ENCODE data around the gene CEP164. TPM values are rescaled to one million over a fixed set of nuclear protein-coding genes. Genes with fewer than 3 reads are reported as not detected.

CEP164 gene
- total RNA-seq (1 to 10 TPM; 3.4 to 8.1 (median 6.8) TPM), polyA plus RNA-seq (10 to 100 TPM in 1 of 3 donors, 1 to 10 TPM in 2; 2.0 to 12.4 (median 4.2) TPM)
- long read RNA-seq, donor 1, partial matches to known transcripts, result 1 of 3 reads
- long read RNA-seq, donor 1, other reads (novel, unspliced or antisense), result 2 of 3 reads
- long read RNA-seq, donor 2, partial matches to known transcripts, result 1 of 9 reads
- long read RNA-seq, donor 2, other reads (novel, unspliced or antisense), result 6 of 9 reads

DNA sequence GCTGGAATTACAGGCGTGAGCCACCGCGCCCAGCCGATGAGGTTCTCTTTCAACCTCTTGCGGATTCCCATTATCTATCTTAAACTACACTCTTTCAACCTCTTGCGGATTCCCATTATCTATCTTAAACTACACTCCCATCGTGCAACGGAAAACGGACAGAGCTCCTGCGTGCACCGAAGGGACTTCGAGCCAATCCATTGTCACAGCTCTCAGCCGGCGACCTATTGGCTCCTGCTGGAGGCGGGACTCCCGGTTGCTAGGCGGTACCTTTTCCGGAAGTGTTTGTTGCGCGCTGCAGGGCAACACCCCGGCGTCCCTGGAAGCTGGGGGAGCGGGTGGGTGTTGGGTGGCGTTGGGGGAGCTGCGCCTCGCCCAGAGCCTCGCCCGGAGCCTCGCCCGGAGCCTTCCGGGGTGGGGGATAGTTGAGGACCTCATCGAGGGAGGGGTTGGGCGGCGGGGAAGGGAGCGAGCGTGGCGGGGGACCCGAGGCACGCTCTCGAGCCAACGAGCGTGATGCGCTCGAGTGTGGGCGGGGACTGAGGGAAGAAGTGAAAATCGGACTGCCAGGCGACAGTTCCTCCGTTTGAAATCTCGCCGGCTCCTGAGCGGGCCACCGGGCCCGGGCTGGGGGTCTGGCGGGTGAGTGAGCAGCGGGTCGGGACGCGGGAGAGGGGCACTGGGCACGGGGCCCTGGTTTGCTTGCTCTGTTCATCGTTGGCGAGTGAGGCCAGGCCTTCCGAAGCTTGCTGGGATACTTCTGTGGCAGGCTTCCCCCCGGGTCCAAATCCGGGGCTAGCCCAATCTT lies at the start of gene CEP164:
Gene CEP164, plus strand, starts transcription at position 288 of the 808 bp plus-strand sequence. CDS start 10,733 bp downstream, outside the sequence.
- TF ChIP-seq, protein P1, sequence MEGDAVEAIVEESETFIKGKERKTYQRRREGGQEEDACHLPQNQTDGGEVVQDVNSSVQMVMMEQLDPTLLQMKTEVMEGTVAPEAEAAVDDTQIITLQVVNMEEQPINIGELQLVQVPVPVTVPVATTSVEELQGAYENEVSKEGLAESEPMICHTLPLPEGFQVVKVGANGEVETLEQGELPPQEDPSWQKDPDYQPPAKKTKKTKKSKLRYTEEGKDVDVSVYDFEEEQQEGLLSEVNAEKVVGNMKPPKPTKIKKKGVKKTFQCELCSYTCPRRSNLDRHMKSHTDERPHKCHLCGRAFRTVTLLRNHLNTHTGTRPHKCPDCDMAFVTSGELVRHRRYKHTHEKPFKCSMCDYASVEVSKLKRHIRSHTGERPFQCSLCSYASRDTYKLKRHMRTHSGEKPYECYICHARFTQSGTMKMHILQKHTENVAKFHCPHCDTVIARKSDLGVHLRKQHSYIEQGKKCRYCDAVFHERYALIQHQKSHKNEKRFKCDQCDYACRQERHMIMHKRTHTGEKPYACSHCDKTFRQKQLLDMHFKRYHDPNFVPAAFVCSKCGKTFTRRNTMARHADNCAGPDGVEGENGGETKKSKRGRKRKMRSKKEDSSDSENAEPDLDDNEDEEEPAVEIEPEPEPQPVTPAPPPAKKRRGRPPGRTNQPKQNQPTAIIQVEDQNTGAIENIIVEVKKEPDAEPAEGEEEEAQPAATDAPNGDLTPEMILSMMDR (IDR thresholded peaks at IDR 0.05), result no peak
- no peaks in the 10 kb centered on the region for H3K27me3 ChIP-seq (ENCODE audit: insufficient read depth in 3 of 3, low read length in 2 of 3)
- peak; percentile 96 to 97 for DNase-seq
- H3K4me1 ChIP-seq, result peaks cover 12% of the 10 kb centered on the region
- peak within 1 kb of the TSS; percentile 94 for H3K4me3 ChIP-seq
- no peaks in the 10 kb centered on the region for H3K36me3 ChIP-seq (ENCODE audit: insufficient read depth in 1 of 2, low read depth in 1 of 2)
- no peaks in the 10 kb centered on the region for H3K9me3 ChIP-seq
- peak within 1 kb of the TSS; percentile 88 for H3K27ac ChIP-seq
- 0 to 1% (median 0%) methylated on average over 56 to 64 of the region's 64 CpGs for WGBS, 3 donors
- intact Hi-C loops (cut with DNase I), result no loop called here
- peak; percentile 98 to 99 (median 99) for ATAC-seq

DNA sequence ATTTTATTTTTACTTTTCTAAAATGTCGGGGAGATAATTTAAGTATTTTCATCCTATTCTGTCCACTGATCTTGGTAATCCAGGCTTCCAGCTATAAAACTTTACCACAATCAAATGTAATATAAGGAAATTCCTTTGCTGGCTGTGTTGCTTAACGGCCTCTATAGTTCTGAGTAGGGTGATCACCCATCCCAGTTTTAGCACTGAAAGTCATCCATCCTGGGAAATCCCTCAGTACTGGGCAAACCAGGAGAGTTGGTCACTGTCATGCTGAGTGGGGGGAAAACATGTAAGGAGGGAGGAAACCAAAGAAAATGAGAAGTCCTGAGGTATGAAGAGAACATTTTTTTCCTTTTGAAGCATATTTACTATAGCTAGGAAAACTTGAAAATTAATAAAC lies 49.3 kb upstream of the CEP164 start:
- intact Hi-C loops (cut with DNase I), result no loop called here
- no peak for ATAC-seq

DNA sequence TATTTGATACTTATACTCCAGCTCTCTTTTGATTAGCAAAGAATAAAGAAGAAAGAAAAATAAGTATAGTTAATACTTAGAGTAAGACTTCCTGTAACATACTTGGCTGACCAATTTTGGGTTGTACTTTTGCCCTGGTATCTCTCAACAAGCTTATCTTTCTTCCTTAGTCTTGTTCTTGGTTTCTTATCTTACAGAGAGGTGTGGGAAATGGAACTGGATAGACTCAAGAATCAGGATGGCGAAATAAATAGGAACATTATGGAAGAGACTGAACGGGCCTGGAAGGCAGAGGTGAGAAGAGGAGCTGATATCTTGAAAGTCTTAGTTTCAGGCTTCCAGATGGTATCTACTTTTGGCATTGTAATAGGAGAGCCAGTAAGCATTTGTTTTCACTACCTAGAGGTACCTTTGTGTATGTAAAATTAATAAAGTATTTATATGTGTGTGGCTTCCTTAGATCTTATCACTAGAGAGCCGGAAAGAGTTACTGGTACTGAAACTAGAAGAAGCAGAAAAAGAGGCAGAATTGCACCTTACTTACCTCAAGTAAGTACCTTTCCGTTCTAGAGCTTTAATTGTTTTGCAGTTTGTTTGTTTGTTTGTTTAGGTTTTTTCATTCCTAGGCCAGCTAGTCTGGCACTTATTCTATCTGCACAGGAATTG lies 47.8 kb upstream of the CEP164 start:
- Histone ChIP-seq H3K4me1 (no peaks in the 10 kb centered on the region), H3K27me3 (ENCODE audit: insufficient read depth in 3 of 3, low read length in 2 of 3) (no peaks in the 10 kb centered on the region), H3K9me3 (no peaks in the 10 kb centered on the region), H3K27ac (no peak overlapping the region), H3K4me3 (no peak overlapping the region), H3K36me3 (ENCODE audit: insufficient read depth in 1 of 2, low read depth in 1 of 2) (peaks cover 12 to 62% of the 10 kb centered on the region in 2 donors)
- ATAC-seq (no peak), DNase-seq (no peak)
- TF ChIP-seq, protein P1 (IDR thresholded peaks at IDR 0.05), result no peak
- intact Hi-C loops (cut with DNase I), result no loop called here
- WGBS, 3 donors, result 86 to 94% (median 92%) methylated on average over 4 of the region's 4 CpGs

More for the DNA sequence above, 49.3 kb upstream of the CEP164 start:
- Histone ChIP-seq H3K4me3 (no peak overlapping the region), H3K27ac (no peak overlapping the region), H3K36me3 (ENCODE audit: insufficient read depth in 1 of 2, low read depth in 1 of 2) (peaks cover 0 to 47% of the 10 kb centered on the region in 2 donors), H3K4me1 (no peaks in the 10 kb centered on the region), H3K27me3 (ENCODE audit: insufficient read depth in 3 of 3, low read length in 2 of 3) (no peaks in the 10 kb centered on the region), H3K9me3 (no peaks in the 10 kb centered on the region)
- no peak for DNase-seq
- WGBS, 3 donors, result 85 to 88% (median 86%) methylated on average over 2 of the region's 2 CpGs
- TF ChIP-seq, protein P1 (IDR thresholded peaks at IDR 0.05), result no peak

GRCh38 chr11:117281159-117281558 lies 46.5 kb upstream of the CEP164 start:
- Histone ChIP-seq H3K27ac (no peak overlapping the region), H3K9me3 (no peaks in the 10 kb centered on the region), H3K36me3 (ENCODE audit: insufficient read depth in 1 of 2, low read depth in 1 of 2) (peaks cover 17 to 65% of the 10 kb centered on the region in 2 donors), H3K4me3 (no peak overlapping the region), H3K27me3 (ENCODE audit: insufficient read depth in 3 of 3, low read length in 2 of 3) (no peaks in the 10 kb centered on the region), H3K4me1 (no peaks in the 10 kb centered on the region)
- WGBS, 3 donors, result 79 to 90% (median 86%) methylated on average over 6 of the region's 6 CpGs
- intact Hi-C loops (cut with DNase I), result no loop called here
- TF ChIP-seq, protein P1 (IDR thresholded peaks at IDR 0.05), result no peak
- ATAC-seq (no peak), DNase-seq (no peak)
